HEK293 (cell line): ENCODE measurements around the gene TRA2A.

Experiments used
- CTCF ChIA-PET: fragments of 350-600 bp; formaldehyde crosslinking; extraction: SDS; loops from one replicate; lab custom pipeline; 2021; ENCODE audit warnings: antibody characterized with exemption; lab: Yijun Ruan, JAX
- POLR2A ChIA-PET: fragments of 300-600 bp; formaldehyde crosslinking; extraction: SDS; loops from one replicate; lab custom pipeline; 2020; ENCODE audit warnings: antibody characterized with exemption, inconsistent platforms; lab: Yijun Ruan, JAX
- H3K27ac ChIP-seq: fragments of 200-500 bp; sonication (Bioruptor generic); 2 replicates; pipeline ENCODE4 v1.5.1; 2014; ENCODE audit warnings: low read depth, low read length, control low read depth, inconsistent platforms; ENCODE audit errors: extremely low read depth
- H3K36me3 ChIP-seq, 2 experiments: fragments of 200-500 bp in 1 of 2; sonication (Bioruptor generic) in 1 of 2; 1 replicate in 1 of 2; 2 replicates in 1 of 2; pipeline ENCODE4 v1.5.1; 2014 to 2017; ENCODE audit warnings: inconsistent platforms in 2 of 2, low read length in 2 of 2; ENCODE audit not compliant: control insufficient read depth in 2 of 2, insufficient read depth in 1 of 2
- H3K4me1 ChIP-seq: fragments of 200-500 bp; sonication (Bioruptor generic); 2 replicates; pipeline ENCODE4 v1.5.1; 2014; ENCODE audit warnings: mild to moderate bottlenecking, low read length, inconsistent platforms; ENCODE audit not compliant: control insufficient read depth, insufficient read depth
- H3K4me3 ChIP-seq: 2 replicates; pipeline ENCODE4 v1.5.1; 2011; ENCODE audit warnings: low read depth, mild to moderate bottlenecking, control low read depth, low read length, moderate library complexity
- H3K9me3 ChIP-seq: fragments of 200-500 bp; sonication (Bioruptor generic); 2 replicates; pipeline ENCODE4 v1.5.1; 2014; ENCODE audit warnings: low read depth, low read length, inconsistent platforms; ENCODE audit not compliant: control insufficient read depth, insufficient read depth
- BCL11A ChIP-seq: fragments of 450-650 bp; formaldehyde crosslinking; IDR thresholded peaks from 2 replicates; pipeline ENCODE4 v1.5.1; 2016; ENCODE audit warnings: low read depth, missing biosample characterization, missing genetic modification characterization
- GLIS1 ChIP-seq: fragments of 450-650 bp; formaldehyde crosslinking; IDR thresholded peaks from 2 replicates; pipeline ENCODE4 v1.5.1; 2016; ENCODE audit warnings: missing biosample characterization, missing genetic modification characterization
- KLF10 ChIP-seq: fragments of 450-650 bp; IDR thresholded peaks from 2 replicates; pipeline ENCODE4 v1.5.1; 2018; ENCODE audit warnings: missing biosample characterization, mild to moderate bottlenecking, missing genetic modification characterization
- MEIS1 ChIP-seq: sonication (generic); formaldehyde crosslinking; IDR thresholded peaks from 2 replicates; pipeline ENCODE4 v1.8.1; 2022; ENCODE audit warnings: missing genetic modification reagents, mild to moderate bottlenecking, borderline replicate concordance
- SCRT2 ChIP-seq: fragments of 450-650 bp; formaldehyde crosslinking; IDR thresholded peaks from 2 replicates; pipeline ENCODE4 v1.5.1; 2016; ENCODE audit warnings: missing biosample characterization, missing genetic modification characterization
- ZBTB8A ChIP-seq: fragments of 450-650 bp; formaldehyde crosslinking; IDR thresholded peaks from 2 replicates; pipeline ENCODE4 v1.5.1; 2016; ENCODE audit warnings: missing biosample characterization, missing genetic modification characterization
- ZIC2 ChIP-seq: fragments of 450-650 bp; formaldehyde crosslinking; IDR thresholded peaks from 2 replicates; pipeline ENCODE4 v1.5.1; 2016; ENCODE audit warnings: missing biosample characterization, missing genetic modification characterization
- ZNF132 ChIP-seq: fragments of 450-650 bp; formaldehyde crosslinking; IDR thresholded peaks from 2 replicates; pipeline ENCODE4 v1.5.1; 2017; ENCODE audit warnings: missing biosample characterization, missing genetic modification characterization, borderline replicate concordance
- ZNF169 ChIP-seq: fragments of 450-650 bp; formaldehyde crosslinking; IDR thresholded peaks from 2 replicates; pipeline ENCODE4 v1.5.1; 2016; ENCODE audit warnings: missing biosample characterization, missing genetic modification characterization
- ZNF2 ChIP-seq: fragments of 450-650 bp; formaldehyde crosslinking; IDR thresholded peaks from 2 replicates; pipeline ENCODE4 v1.5.1; 2016; ENCODE audit warnings: missing biosample characterization, missing genetic modification characterization
- ZNF202 ChIP-seq: fragments of 450-650 bp; formaldehyde crosslinking; IDR thresholded peaks from 2 replicates; pipeline ENCODE4 v1.5.1; 2016; ENCODE audit warnings: missing biosample characterization, missing genetic modification characterization, borderline replicate concordance
- ZNF211 ChIP-seq: fragments of 450-650 bp; formaldehyde crosslinking; IDR thresholded peaks from 2 replicates; pipeline ENCODE4 v1.5.1; 2016; ENCODE audit warnings: low read depth, missing biosample characterization, missing genetic modification characterization
- ZNF24 ChIP-seq: fragments of 450-650 bp; formaldehyde crosslinking; IDR thresholded peaks from 2 replicates; pipeline ENCODE4 v1.5.1; 2016; ENCODE audit warnings: missing biosample characterization, missing genetic modification characterization
- ZNF274 ChIP-seq, 2 experiments: fragments of 200-500 bp in 1 of 2; fragments of 450-650 bp in 1 of 2; sonication (Bioruptor generic) in 1 of 2; formaldehyde crosslinking in 1 of 2; IDR thresholded peaks; 2 replicates each; pipeline versions ENCODE4 v1.5.1 to v1.6.1; 2014 to 2016; ENCODE audit warnings: borderline replicate concordance in 1 of 2, inconsistent platforms in 1 of 2, low read length in 1 of 2, missing biosample characterization in 1 of 2, missing genetic modification characterization in 1 of 2
- ZNF335 ChIP-seq: fragments of 450-650 bp; formaldehyde crosslinking; conservative IDR thresholded peaks from 2 replicates; pipeline ENCODE4 v1.5.1; 2016; ENCODE audit warnings: missing biosample characterization, missing genetic modification characterization
- ZNF423 ChIP-seq: fragments of 450-650 bp; formaldehyde crosslinking; IDR thresholded peaks from 2 replicates; pipeline ENCODE4 v1.5.1; 2016; ENCODE audit warnings: missing biosample characterization, missing genetic modification characterization
- ZNF433 ChIP-seq: fragments of 450-650 bp; formaldehyde crosslinking; IDR thresholded peaks from 2 replicates; pipeline ENCODE4 v1.5.1; 2016; ENCODE audit warnings: missing biosample characterization, missing genetic modification characterization, low read depth
- ZNF449 ChIP-seq: fragments of 450-650 bp; formaldehyde crosslinking; IDR thresholded peaks from 2 replicates; pipeline ENCODE4 v1.5.1; 2017; ENCODE audit warnings: missing biosample characterization, mild to moderate bottlenecking, missing genetic modification characterization, moderate library complexity
- ZNF48 ChIP-seq: fragments of 450-650 bp; formaldehyde crosslinking; IDR thresholded peaks from 2 replicates; pipeline ENCODE4 v1.5.1; 2016; ENCODE audit warnings: missing biosample characterization, missing genetic modification characterization
- ZNF518A ChIP-seq: fragments of 450-650 bp; formaldehyde crosslinking; conservative IDR thresholded peaks from 2 replicates; pipeline ENCODE4 v1.5.1; 2016; ENCODE audit warnings: low read depth, missing biosample characterization, missing genetic modification characterization
- ZNF571 ChIP-seq: fragments of 450-650 bp; formaldehyde crosslinking; IDR thresholded peaks from 2 replicates; pipeline ENCODE4 v1.5.0; 2017; ENCODE audit warnings: missing biosample characterization, missing genetic modification characterization
- ZNF639 ChIP-seq: fragments of 450-650 bp; formaldehyde crosslinking; IDR thresholded peaks from 2 replicates; pipeline ENCODE4 v1.5.1; 2016; ENCODE audit warnings: missing biosample characterization, missing genetic modification characterization
- ZNF660 ChIP-seq: fragments of 450-650 bp; IDR thresholded peaks from 2 replicates; pipeline ENCODE4 v1.5.1; 2018; ENCODE audit warnings: missing biosample characterization, mild to moderate bottlenecking, missing genetic modification characterization
- ZNF692 ChIP-seq: fragments of 450-650 bp; formaldehyde crosslinking; IDR thresholded peaks from 2 replicates; pipeline ENCODE4 v1.5.1; 2016; ENCODE audit warnings: missing biosample characterization, missing genetic modification characterization
- ZNF785 ChIP-seq: fragments of 450-650 bp; formaldehyde crosslinking; IDR thresholded peaks from 2 replicates; pipeline ENCODE4 v1.5.1; 2016; ENCODE audit warnings: missing biosample characterization, missing genetic modification characterization
- ZSCAN30 ChIP-seq: fragments of 450-650 bp; IDR thresholded peaks from 2 replicates; pipeline ENCODE4 v1.5.1; 2018; ENCODE audit warnings: missing biosample characterization, mild to moderate bottlenecking, missing genetic modification characterization, moderate library complexity

Gene TRA2A

GRCh38 chr7:23468526-23469149 lies 63.1 kb downstream of the TRA2A start (continued):
- TF ChIP-seq ZNF692 (peak; percentile 10; the same call in 1 of the 2 replicates), ZNF518A (no peak), ZNF335 (tag by site-specific recombination) (peak; percentile 83), ZBTB8A (tag by site-specific recombination) (peak; percentile 58)

- POLR2A ChIA-PET: interaction anchor here (0.8 to 1.8 kb wide), 11 partner anchors 9 to 117 kb away, joined by 3 to 10 read pairs (median 4); no protein-coding TSS in a partner anchor
- no peaks in the 10 kb centered on the region for H3K9me3 ChIP-seq
- peak overlapping the region; percentile 90 for H3K4me3 ChIP-seq
- peaks cover 3% of the 10 kb centered on the region in 2 experiments; a peak in 2 of 3 replicates for H3K36me3 ChIP-seq
- CTCF ChIA-PET: interaction anchor here (0.7 to 1.6 kb wide), 5 partner anchors 11 to 206 kb away, joined by 3 to 8 read pairs (median 4); no protein-coding TSS in a partner anchor
- peak overlapping the region; percentile 92 for H3K27ac ChIP-seq
- H3K4me1 ChIP-seq: peaks cover 28% of the 10 kb centered on the region
- TF ChIP-seq ZNF169 (tag by site-specific recombination) (no peak), BCL11A (tag by site-specific recombination) (no peak), GLIS1 (tag by site-specific recombination) (peak; percentile 74), ZIC2 (peak; percentile 38; the same call in 1 of the 2 replicates), ZNF660 (tag by site-specific recombination) (no peak), ZSCAN30 (no peak), MEIS1 (CRISPR knock-in tag) (no peak), ZNF571 (tag by site-specific recombination) (no peak), ZNF423 (tag by site-specific recombination) (no peak), KLF10 (tag by site-specific recombination) (peak; percentile 81), ZNF449 (tag by site-specific recombination) (no peak), ZNF785 (no peak), ZNF274 (IDR thresholded peaks at IDR 0.05; ENCODE audit: low read length) (no peak), ZNF274 (tag by site-specific recombination; IDR thresholded peaks at IDR 0.05; ENCODE audit: borderline replicate concordance) (no peak), ZNF132 (tag by site-specific recombination) (no peak), ZNF639 (tag by site-specific recombination) (no peak), ZNF211 (tag by site-specific recombination) (no peak), ZNF2 (tag by site-specific recombination) (no peak), ZNF433 (tag by site-specific recombination) (no peak), ZNF48 (tag by site-specific recombination) (no peak), ZNF202 (tag by site-specific recombination) (no peak), ZNF24 (no peak), SCRT2 (tag by site-specific recombination) (peak; percentile 95)
These were observed 63.8 kb downstream of the TRA2A start for GRCh38 chr7:23467806-23468525.
